IMR-90 (cell line): ENCODE measurements around the gene ABCC5. TPM values are rescaled to one million over a fixed set of nuclear protein-coding genes. Genes with fewer than 3 reads are reported as not detected.

ENCODE experiments used
- ATAC-seq: fragments of 200-7000 bp; cut with Tn5 transposase; 2 replicates; pipeline ENCODE4 v1.9.1; 2020; ENCODE audit warnings: low read depth, mild to moderate bottlenecking, moderate library complexity
- BruUV-seq: library from RNA; stranded (reverse); fragments of 400-500 nt; replicated peaks from 2 replicates; lab custom pipeline; 2021; lab: Mats Ljungman, UMichigan
- CTCF ChIA-PET: fragments of 300-600 bp; formaldehyde crosslinking; extraction: SDS; loops from one replicate; lab custom pipeline; 2021; ENCODE audit warnings: antibody characterized with exemption; lab: Yijun Ruan, JAX
- POLR2A ChIA-PET: fragments of 300-600 bp; sonication (Branson Sonifier 250); formaldehyde crosslinking; loops from one replicate; lab custom pipeline; 2022; ENCODE audit warnings: antibody characterized with exemption; ENCODE audit not compliant: unreplicated experiment; lab: Charles Lee
- DNase-seq: peaks from one replicate; pipeline ENCODE4 v3.0.0; 2013
- H2AFZ ChIP-seq: replicated peaks from 2 replicates; pipeline ENCODE3; 2013; ENCODE audit warnings: low read length, mild to moderate bottlenecking; ENCODE audit not compliant: poor library complexity
- H2AK5ac ChIP-seq: 2 replicates; pipeline ENCODE4 v1.6.1; 2013; ENCODE audit warnings: low read depth, low read length, inconsistent platforms
- H2AK9ac ChIP-seq: replicated peaks from 2 replicates; pipeline ENCODE3; 2013; ENCODE audit warnings: mild to moderate bottlenecking, low read depth, low read length, moderate library complexity; ENCODE audit not compliant: poor library complexity
- H2BK120ac ChIP-seq: 2 replicates; pipeline ENCODE4 v1.6.1; 2013; ENCODE audit warnings: low read depth, low read length, inconsistent platforms
- H2BK15ac ChIP-seq: 3 replicates; pipeline ENCODE4 v1.6.1; 2013; ENCODE audit warnings: low read depth, low read length, inconsistent platforms
- H2BK20ac ChIP-seq: 2 replicates; pipeline ENCODE4 v1.6.1; 2013; ENCODE audit warnings: low read depth, mild to moderate bottlenecking, inconsistent platforms, low read length, moderate library complexity
- H2BK5ac ChIP-seq: 2 replicates; pipeline ENCODE4 v1.6.1; 2013; ENCODE audit warnings: mild to moderate bottlenecking, low read depth, low read length, inconsistent platforms; ENCODE audit not compliant: poor library complexity, severe bottlenecking
- H3K14ac ChIP-seq: replicated peaks from 2 replicates; pipeline ENCODE4 v1.6.1; 2013; ENCODE audit warnings: low read depth, low read length, inconsistent platforms
- H3K18ac ChIP-seq: 2 replicates; pipeline ENCODE4 v1.6.1; 2013; ENCODE audit warnings: low read depth, low read length, control low read depth
- H3K23ac ChIP-seq: 2 replicates; pipeline ENCODE4 v1.6.1; 2013; ENCODE audit warnings: low read depth, low read length, inconsistent platforms
- H3K27ac ChIP-seq: 2 replicates; pipeline ENCODE4 v1.5.1; 2013; ENCODE audit warnings: mild to moderate bottlenecking, control low read depth, low read length; ENCODE audit not compliant: insufficient read depth
- H3K27me3 ChIP-seq: 2 replicates; pipeline ENCODE4 v1.6.1; 2013; ENCODE audit warnings: low read length; ENCODE audit not compliant: control insufficient read depth, insufficient read depth
- H3K36me3 ChIP-seq: 2 replicates; pipeline ENCODE4 v1.6.1; 2013; ENCODE audit warnings: low read length, mixed read lengths; ENCODE audit not compliant: control insufficient read depth, insufficient read depth
- H3K4ac ChIP-seq: 2 replicates; pipeline ENCODE4 v1.6.1; 2013; ENCODE audit warnings: low read depth, low read length, inconsistent platforms
- H3K4me1 ChIP-seq: 2 replicates; pipeline ENCODE4 v1.6.1; 2013; ENCODE audit warnings: low read length, mixed read lengths; ENCODE audit not compliant: control insufficient read depth, insufficient read depth
- H3K4me2 ChIP-seq: 2 replicates; pipeline ENCODE4 v1.6.1; 2013; ENCODE audit warnings: low read depth, mild to moderate bottlenecking, control low read depth, low read length, moderate library complexity
- H3K4me3 ChIP-seq: 2 replicates; pipeline ENCODE4 v1.5.1; 2013; ENCODE audit warnings: low read depth, mild to moderate bottlenecking, control low read depth, low read length, moderate library complexity; ENCODE audit not compliant: insufficient read depth
- H3K56ac ChIP-seq: 2 replicates; pipeline ENCODE4 v1.6.1; 2013; ENCODE audit warnings: low read length, inconsistent platforms; ENCODE audit not compliant: insufficient read depth; ENCODE audit errors: extremely low read depth
- H3K79me1 ChIP-seq, 2 experiments: 2 replicates each; pipeline ENCODE4 v1.6.1; 2013; ENCODE audit warnings: low read length in 2 of 2, inconsistent platforms in 1 of 2, low read depth in 1 of 2
- H3K9ac ChIP-seq: 2 replicates; pipeline ENCODE4 v1.6.1; 2013; ENCODE audit warnings: low read depth, low read length, control low read depth
- H3K9me1 ChIP-seq: 2 replicates; pipeline ENCODE4 v1.6.1; 2013; ENCODE audit warnings: low read length, inconsistent platforms; ENCODE audit not compliant: insufficient read depth
- H3K9me3 ChIP-seq: 2 replicates; pipeline ENCODE4 v1.6.1; 2013; ENCODE audit warnings: low read length; ENCODE audit not compliant: control insufficient read depth, insufficient read depth
- H4K20me1 ChIP-seq: 2 replicates; pipeline ENCODE4 v1.6.1; 2013; ENCODE audit warnings: low read length, inconsistent platforms; ENCODE audit not compliant: insufficient read depth
- H4K5ac ChIP-seq: 2 replicates; pipeline ENCODE4 v1.6.1; 2013; ENCODE audit warnings: mild to moderate bottlenecking, low read depth, low read length, control low read depth
- H4K8ac ChIP-seq, 2 experiments: 2 replicates each; pipeline ENCODE4 v1.6.1; 2013; ENCODE audit warnings: low read depth in 2 of 2, low read length in 2 of 2, control low read depth in 1 of 2, inconsistent platforms in 1 of 2
- H4K91ac ChIP-seq: 2 replicates; pipeline ENCODE4 v1.6.1; 2013; ENCODE audit warnings: low read depth, low read length, inconsistent platforms; ENCODE audit not compliant: insufficient read depth
- BHLHE40 ChIP-seq: fragments of 150-350 bp; IDR thresholded peaks from 2 replicates; pipeline ENCODE4 v1.6.1; 2016; ENCODE audit warnings: mild to moderate bottlenecking, low read depth, low read length
- CEBPB ChIP-seq: IDR thresholded peaks from 2 replicates; pipeline ENCODE4 v1.6.1; 2012; ENCODE audit warnings: low read depth, low read length, improper control_type of control experiment
- CHD1 ChIP-seq: IDR thresholded peaks from 2 replicates; pipeline ENCODE4 v1.6.1; 2012; ENCODE audit warnings: low read depth, low read length, improper control_type of control experiment
- CTCF ChIP-seq: conservative IDR thresholded peaks from 2 replicates; pipeline ENCODE4 v1.5.1; 2012; ENCODE audit warnings: mild to moderate bottlenecking, low read depth, low read length, improper control_type of control experiment
- ELK1 ChIP-seq: fragments of 150-350 bp; IDR thresholded peaks from 2 replicates; pipeline ENCODE4 v1.6.1; 2016; ENCODE audit warnings: low read depth, mild to moderate bottlenecking, low read length, moderate library complexity, borderline replicate concordance
- FOS ChIP-seq: fragments of 150-350 bp; IDR thresholded peaks from 2 replicates; pipeline ENCODE4 v1.6.1; 2016; ENCODE audit warnings: low read depth, low read length
- MAFK ChIP-seq: IDR thresholded peaks from 2 replicates; pipeline ENCODE4 v1.6.1; 2012; ENCODE audit warnings: low read depth, low read length, improper control_type of control experiment
- MAZ ChIP-seq: IDR thresholded peaks from 2 replicates; pipeline ENCODE4 v1.6.1; 2012; ENCODE audit warnings: low read depth, mild to moderate bottlenecking, low read length, improper control_type of control experiment, moderate library complexity, borderline replicate concordance
- MXI1 ChIP-seq: IDR thresholded peaks from 2 replicates; pipeline ENCODE4 v1.6.1; 2012; ENCODE audit warnings: low read depth, mild to moderate bottlenecking, low read length, moderate library complexity, borderline replicate concordance
- NFE2L2 ChIP-seq: fragments of 150-350 bp; IDR thresholded peaks from 2 replicates; pipeline ENCODE4 v1.6.1; 2016; ENCODE audit warnings: low read depth, mild to moderate bottlenecking, low read length
- POLR2A ChIP-seq: IDR thresholded peaks from 2 replicates; pipeline ENCODE4 v1.6.1; 2012; ENCODE audit warnings: mild to moderate bottlenecking, low read depth, low read length
- RAD21 ChIP-seq: IDR thresholded peaks from 2 replicates; pipeline ENCODE4 v1.6.1; 2012; ENCODE audit warnings: low read length, improper control_type of control experiment
- RCOR1 ChIP-seq: IDR thresholded peaks from 2 replicates; pipeline ENCODE4 v1.6.1; 2012; ENCODE audit warnings: mild to moderate bottlenecking, low read length, improper control_type of control experiment; ENCODE audit not compliant: insufficient replicate concordance
- RFX5 ChIP-seq: IDR thresholded peaks from 2 replicates; pipeline ENCODE4 v1.8.0; 2012; ENCODE audit warnings: low read depth, mild to moderate bottlenecking, low read length, moderate library complexity
- SMC3 ChIP-seq: fragments of 150-350 bp; IDR thresholded peaks from 2 replicates; pipeline ENCODE4 v1.6.1; 2016; ENCODE audit warnings: low read depth, mild to moderate bottlenecking, antibody characterized with exemption, low read length, moderate library complexity
- USF2 ChIP-seq: fragments of 150-350 bp; IDR thresholded peaks from 2 replicates; pipeline ENCODE4 v1.6.1; 2017; ENCODE audit warnings: mild to moderate bottlenecking, antibody characterized with exemption, low read length, low read depth
- WGBS, 2 experiments: methylation state at CpG; one replicate each; pipeline versions ENCODE4 v1.1.5 to v1.1.7; 2013; ENCODE audit warnings: missing lambda C conversion rate in 2 of 2; ENCODE audit not compliant: insufficient read length in 1 of 2; ENCODE audit errors: extremely low coverage in 2 of 2; 5-methylcytosine and 5-hydroxymethylcytosine counted together
- dilution Hi-C: fragments of 300-500 bp; cut with HindIII; formaldehyde crosslinking; loops from one replicate; pipeline ENCODE4 v1.14.3; 2018; ENCODE audit warnings: low sequenced_read_pairs; ENCODE audit not compliant: unreplicated experiment
- in situ Hi-C: fragments of 300-500 bp; cut with MboI; formaldehyde crosslinking; loops from 3 replicates; pipeline ENCODE4 v1.14.3; 2019; ENCODE audit warnings: low sequenced_read_pairs, inconsistent platforms, mixed read lengths
- intact Hi-C: fragments of 100-400 bp; cut with micrococcal nuclease; formaldehyde crosslinking; loops from 2 replicates; pipeline ENCODE4 v1.10.0; 2022
- polyA plus RNA-seq, 3 experiments: library from polyadenylated mRNA; depleted of rRNA; stranded (reverse); fragments of >200 nt; gene quantifications; 2 replicates each; pipeline ENCODE4 v1.2.3, GENCODE V29; 2012; ENCODE audit warnings: low replicate concordance in 1 of 3
- total RNA-seq: library from RNA; depleted of rRNA; stranded (reverse); fragments of >200 nt; gene quantifications from 2 replicates; pipeline ENCODE4 v1.2.3, GENCODE V29; 2012

The ABCC5 gene
- total and polyA plus RNA-seq, 2 of the 4 experiments (the other 2 are of a cell fraction), result 8.4 to 17.7 TPM

GRCh38 chr3:184008161-184008560, 9.5 kb downstream of the ABCC5 start:
- ChIA-PET CTCF (no interaction called here), POLR2A (no interaction called here)
- H4K91ac ChIP-seq, result no peak overlapping the region
- no peak overlapping the region for H3K4me3 ChIP-seq
- WGBS, 2 experiments, result no CpG with 5 or more reads among the region's 3 CpGs
- no peak overlapping the region for H4K8ac ChIP-seq
- dilution Hi-C loops, result no loop called here
- H3K9me1 ChIP-seq, result peaks cover 9% of the 10 kb centered on the region
- H3K9me3 ChIP-seq, result no peaks in the 10 kb centered on the region
- H2BK15ac ChIP-seq, result no peak overlapping the region
- no peak for TF ChIP-seq RFX5
- no peak for TF ChIP-seq BHLHE40
- TF ChIP-seq ELK1, result no peak
- TF ChIP-seq RCOR1, result no peak
- no peak for TF ChIP-seq MAZ
- TF ChIP-seq POLR2A, result no peak
- no peak for TF ChIP-seq MAFK
- TF ChIP-seq CTCF, result no peak
- TF ChIP-seq USF2, result no peak
- TF ChIP-seq CEBPB, result no peak
- no peak for TF ChIP-seq MXI1
- no peak for TF ChIP-seq NFE2L2
- no peak for TF ChIP-seq RAD21
- TF ChIP-seq SMC3, result no peak
- TF ChIP-seq CHD1, result no peak
- TF ChIP-seq FOS, result no peak
- H3K27me3 ChIP-seq, result no peaks in the 10 kb centered on the region
- no peak overlapping the region for H2AK9ac ChIP-seq
- H2BK20ac ChIP-seq, result no peak overlapping the region
- H3K18ac ChIP-seq, result no peak overlapping the region
- BruUV-seq, result no TSS peak
- H3K27ac ChIP-seq, result no peak overlapping the region
- no peak overlapping the region for H3K4me2 ChIP-seq
- H3K4ac ChIP-seq, result no peak overlapping the region
- H3K14ac ChIP-seq, result no peak overlapping the region
- in situ Hi-C loops, result no loop called here
- ATAC-seq (no peak), DNase-seq (no peak)
- no peak overlapping the region for H2AK5ac ChIP-seq
- H3K79me1 ChIP-seq, result peaks cover 4 to 27% of the 10 kb centered on the region in 2 experiments
- H3K4me1 ChIP-seq, result peaks cover 14% of the 10 kb centered on the region
- no peak overlapping the region for H2AFZ ChIP-seq
- H3K56ac ChIP-seq, result no peak overlapping the region
- intact Hi-C loops, result no loop called here
- H4K20me1 ChIP-seq, result no peaks in the 10 kb centered on the region
- H3K23ac ChIP-seq, result no peak overlapping the region
- no peak overlapping the region for H2BK120ac ChIP-seq
- H3K36me3 ChIP-seq, result peaks cover 3% of the 10 kb centered on the region
- no peak overlapping the region for H4K5ac ChIP-seq
- no peak overlapping the region for H3K9ac ChIP-seq
- H2BK5ac ChIP-seq, result no peak overlapping the region
